WERI-Rb-1 (cell line): ENCODE data around the gene CCDC169.
"Not testable (repeated sequence)": the region's sequence is repeated elsewhere in the genome, so short reads cannot be mapped to it uniquely, and the experiment has no call there.

ENCODE experiments used
- DNase-seq: peaks from one replicate; pipeline ENCODE4 v3.0.0-alpha.2; 2020
- H3K27ac ChIP-seq: fragments of 250-450 bp; sonication (Bioruptor Pico); 2 replicates; pipeline ENCODE4 v1.5.1; 2020; ENCODE audit warnings: mild to moderate bottlenecking, moderate library complexity
- H3K27me3 ChIP-seq: fragments of 250-450 bp; sonication (Bioruptor Pico); 2 replicates; pipeline ENCODE4 v1.5.1; 2021; ENCODE audit warnings: mild to moderate bottlenecking, low read depth, moderate library complexity; ENCODE audit not compliant: insufficient read depth, severe bottlenecking
- H3K36me3 ChIP-seq: fragments of 250-450 bp; sonication (Bioruptor Pico); 2 replicates; pipeline ENCODE4 v1.5.1; 2020; ENCODE audit warnings: mild to moderate bottlenecking, moderate library complexity
- H3K4me3 ChIP-seq: 2 replicates; pipeline ENCODE4 v1.5.1; 2011; ENCODE audit warnings: low read depth, mild to moderate bottlenecking, control low read depth, low read length
- H3K9me3 ChIP-seq: fragments of 250-450 bp; sonication (Bioruptor Pico); 2 replicates; pipeline ENCODE4 v1.5.1; 2021; ENCODE audit warnings: mild to moderate bottlenecking, moderate library complexity; ENCODE audit not compliant: severe bottlenecking
- TF ChIP-seq, protein P1 (sequence below): IDR thresholded peaks from 2 replicates; pipeline ENCODE4 v1.5.1; 2011; ENCODE audit warnings: low read depth, mild to moderate bottlenecking, control low read depth, inconsistent platforms, low read length

CCDC169 gene

GRCh38 chr13:36331280-36331679 lies 33.7 kb upstream of the CCDC169 start:
- no peak overlapping the region for H3K27ac ChIP-seq
- H3K27me3 ChIP-seq: no peaks in the 10 kb centered on the region
- no peak overlapping the region for H3K4me3 ChIP-seq
- no peaks in the 10 kb centered on the region for H3K36me3 ChIP-seq
- H3K9me3 ChIP-seq: no peaks in the 10 kb centered on the region
- no peak for DNase-seq
- TF ChIP-seq, protein P1, sequence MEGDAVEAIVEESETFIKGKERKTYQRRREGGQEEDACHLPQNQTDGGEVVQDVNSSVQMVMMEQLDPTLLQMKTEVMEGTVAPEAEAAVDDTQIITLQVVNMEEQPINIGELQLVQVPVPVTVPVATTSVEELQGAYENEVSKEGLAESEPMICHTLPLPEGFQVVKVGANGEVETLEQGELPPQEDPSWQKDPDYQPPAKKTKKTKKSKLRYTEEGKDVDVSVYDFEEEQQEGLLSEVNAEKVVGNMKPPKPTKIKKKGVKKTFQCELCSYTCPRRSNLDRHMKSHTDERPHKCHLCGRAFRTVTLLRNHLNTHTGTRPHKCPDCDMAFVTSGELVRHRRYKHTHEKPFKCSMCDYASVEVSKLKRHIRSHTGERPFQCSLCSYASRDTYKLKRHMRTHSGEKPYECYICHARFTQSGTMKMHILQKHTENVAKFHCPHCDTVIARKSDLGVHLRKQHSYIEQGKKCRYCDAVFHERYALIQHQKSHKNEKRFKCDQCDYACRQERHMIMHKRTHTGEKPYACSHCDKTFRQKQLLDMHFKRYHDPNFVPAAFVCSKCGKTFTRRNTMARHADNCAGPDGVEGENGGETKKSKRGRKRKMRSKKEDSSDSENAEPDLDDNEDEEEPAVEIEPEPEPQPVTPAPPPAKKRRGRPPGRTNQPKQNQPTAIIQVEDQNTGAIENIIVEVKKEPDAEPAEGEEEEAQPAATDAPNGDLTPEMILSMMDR: no peak

- no peaks in the 10 kb centered on the region for H3K27me3 ChIP-seq
- no peak for DNase-seq
- TF ChIP-seq, protein P1: no peak
- no peak overlapping the region for H3K27ac ChIP-seq
- H3K36me3 ChIP-seq: no peaks in the 10 kb centered on the region
- no peak overlapping the region for H3K4me3 ChIP-seq
- H3K9me3 ChIP-seq: no peaks in the 10 kb centered on the region
Observed at GRCh38 chr13:36329361-36329760, 31.7 kb upstream of the CCDC169 start.

DNA sequence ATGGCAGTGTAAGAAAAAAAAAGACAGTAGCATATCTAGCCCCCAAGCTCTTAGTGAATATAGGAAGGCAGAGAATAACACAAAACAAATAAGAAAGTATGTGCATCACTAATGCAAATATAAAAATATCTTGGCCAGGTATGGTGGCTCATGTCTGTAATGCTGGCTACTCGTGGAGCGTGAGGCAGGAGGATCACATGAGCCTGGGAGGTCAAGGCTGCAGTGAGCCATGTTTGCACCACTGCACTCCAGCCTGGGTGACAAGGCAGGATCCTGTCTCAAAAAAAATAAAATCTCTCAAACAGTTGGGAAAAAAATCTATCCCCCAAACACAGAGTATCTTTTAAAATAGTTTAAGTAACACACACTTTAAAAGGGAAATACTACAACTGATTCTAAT lies 31.2 kb upstream of the CCDC169 start:
- no peak for DNase-seq
- Histone ChIP-seq H3K36me3 (no peaks in the 10 kb centered on the region), H3K27me3 (no peaks in the 10 kb centered on the region), H3K4me3 (no peak overlapping the region), H3K9me3 (no peaks in the 10 kb centered on the region), H3K27ac (no peak overlapping the region)
- TF ChIP-seq, protein P1: no peak

- H3K36me3 ChIP-seq: no peaks in the 10 kb centered on the region
- H3K9me3 ChIP-seq: no peaks in the 10 kb centered on the region
- no peak for DNase-seq
- no peaks in the 10 kb centered on the region for H3K27me3 ChIP-seq
- H3K4me3 ChIP-seq: no peak overlapping the region
- H3K27ac ChIP-seq: no peak overlapping the region
- TF ChIP-seq, protein P1: no peak
Observed at GRCh38 chr13:36325912-36326311, 28.3 kb upstream of the CCDC169 start.

- H3K27ac ChIP-seq, H3K4me3 ChIP-seq, H3K36me3 ChIP-seq, DNase-seq, H3K27me3 ChIP-seq, H3K9me3 ChIP-seq: not testable (repeated sequence)
Observed at GRCh38 chr13:36324881-36325280, 27.3 kb upstream of the CCDC169 start.

- no peaks in the 10 kb centered on the region for H3K36me3 ChIP-seq
- no peaks in the 10 kb centered on the region for H3K27me3 ChIP-seq
- no peak for DNase-seq
- TF ChIP-seq, protein P1: no peak
- no peaks in the 10 kb centered on the region for H3K9me3 ChIP-seq
- no peak overlapping the region for H3K4me3 ChIP-seq
- no peak overlapping the region for H3K27ac ChIP-seq
Observed at GRCh38 chr13:36323951-36324566, 26.4 kb upstream of the CCDC169 start.
